NCI-H187 treated with DMSO at 0.1 percent for 48 hours (cell line): ENCODE data around the gene WWC1.
"Not testable (repeated sequence)": the region's sequence is repeated elsewhere in the genome, so short reads cannot be mapped to it uniquely, and the experiment has no call there.

Experiments
- DNase-seq: peaks from one replicate; lab custom pipeline; 2025; lab: John Stamatoyannopoulos, UW

Gene WWC1

GRCh38 chr5:168411871-168412270 lies 120.4 kb downstream of the WWC1 start:
- no peak for DNase-seq

GRCh38 chr5:168413062-168413461 lies 121.6 kb downstream of the WWC1 start:
- no peak for DNase-seq

DNA sequence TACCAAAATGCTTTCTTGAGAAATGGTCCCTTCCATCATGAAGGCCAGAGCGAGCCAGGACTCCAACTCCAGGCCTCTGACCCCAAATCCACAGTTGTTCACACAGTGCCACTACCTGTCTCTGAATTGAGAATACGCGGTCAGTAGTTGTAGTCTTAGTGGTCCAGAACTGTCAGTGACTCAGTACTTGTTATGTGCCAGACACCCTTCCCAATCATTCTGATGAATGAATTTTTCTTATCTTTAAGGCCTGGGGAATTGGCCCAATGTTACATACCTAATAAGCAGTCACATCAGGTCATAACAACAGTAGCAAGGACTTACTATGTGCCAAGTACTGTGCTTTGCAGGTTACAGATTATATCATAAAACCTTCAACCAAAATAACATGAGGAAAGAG lies 122.2 kb downstream of the WWC1 start:
- no peak for DNase-seq

GRCh38 chr5:168415401-168415800 lies 124.0 kb downstream of the WWC1 start:
- DNase-seq: no peak

DNA sequence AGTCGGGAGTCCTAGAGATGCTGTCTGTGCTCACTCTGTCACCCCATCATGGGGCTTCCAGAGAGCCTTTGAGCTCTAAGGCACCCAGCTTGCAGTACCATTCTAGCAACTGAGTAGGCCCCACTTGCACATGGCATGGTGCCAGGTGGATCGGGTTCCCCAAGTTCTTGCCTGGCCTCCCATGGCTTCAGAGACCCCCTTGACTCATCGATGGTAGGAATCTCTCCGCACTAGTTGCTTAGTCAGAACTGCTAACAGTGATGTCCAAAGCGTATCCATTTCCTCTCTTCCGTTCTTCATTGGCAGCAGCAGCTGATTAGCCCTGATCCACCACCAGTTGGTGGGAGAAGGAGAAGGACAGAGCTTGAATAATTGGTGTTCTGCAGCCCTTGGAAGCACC lies 124.5 kb downstream of the WWC1 start:
- no peak for DNase-seq

GRCh38 chr5:168417731-168418429 lies 126.4 kb downstream of the WWC1 start:
- DNase-seq: no peak

GRCh38 chr5:168420461-168420860 lies 129.0 kb downstream of the WWC1 start:
- no peak for DNase-seq

- DNase-seq: no peak
Observed at GRCh38 chr5:168422431-168422830, 131.0 kb downstream of the WWC1 start.

DNA sequence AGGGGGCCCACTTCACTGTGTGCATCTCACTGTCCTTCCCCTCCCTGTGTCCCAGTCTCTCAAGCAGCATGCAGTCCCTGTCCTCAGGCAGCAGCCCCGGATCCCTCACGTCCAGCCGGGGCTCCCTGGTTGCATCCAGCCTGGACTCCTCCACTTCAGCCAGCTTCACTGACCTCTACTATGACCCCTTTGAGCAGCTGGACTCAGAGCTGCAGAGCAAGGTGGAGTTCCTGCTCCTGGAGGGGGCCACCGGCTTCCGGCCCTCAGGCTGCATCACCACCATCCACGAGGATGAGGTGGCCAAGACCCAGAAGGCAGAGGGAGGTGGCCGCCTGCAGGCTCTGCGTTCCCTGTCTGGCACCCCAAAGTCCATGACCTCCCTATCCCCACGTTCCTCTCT lies 132.0 kb downstream of the WWC1 start:
- DNase-seq: no peak

DNA sequence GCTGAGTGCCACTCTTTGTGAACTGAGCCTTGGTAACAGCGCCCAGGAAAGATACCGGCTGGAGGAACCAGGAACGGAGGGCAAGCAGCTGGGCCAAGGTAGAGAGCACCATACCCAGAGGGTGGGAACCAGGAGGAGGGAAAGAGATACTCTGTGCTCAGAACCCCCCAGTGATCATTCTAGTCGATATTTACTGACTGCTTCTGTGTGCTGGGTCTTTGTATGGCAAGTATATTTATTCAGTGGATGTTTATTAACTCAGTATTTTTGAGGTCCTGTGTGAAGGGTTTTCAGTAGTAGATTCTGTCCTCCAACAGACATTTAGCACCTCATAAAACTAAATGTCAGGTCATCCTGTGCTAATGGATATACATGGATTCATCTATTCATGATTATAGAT lies 132.5 kb downstream of the WWC1 start:
- no peak for DNase-seq

DNA sequence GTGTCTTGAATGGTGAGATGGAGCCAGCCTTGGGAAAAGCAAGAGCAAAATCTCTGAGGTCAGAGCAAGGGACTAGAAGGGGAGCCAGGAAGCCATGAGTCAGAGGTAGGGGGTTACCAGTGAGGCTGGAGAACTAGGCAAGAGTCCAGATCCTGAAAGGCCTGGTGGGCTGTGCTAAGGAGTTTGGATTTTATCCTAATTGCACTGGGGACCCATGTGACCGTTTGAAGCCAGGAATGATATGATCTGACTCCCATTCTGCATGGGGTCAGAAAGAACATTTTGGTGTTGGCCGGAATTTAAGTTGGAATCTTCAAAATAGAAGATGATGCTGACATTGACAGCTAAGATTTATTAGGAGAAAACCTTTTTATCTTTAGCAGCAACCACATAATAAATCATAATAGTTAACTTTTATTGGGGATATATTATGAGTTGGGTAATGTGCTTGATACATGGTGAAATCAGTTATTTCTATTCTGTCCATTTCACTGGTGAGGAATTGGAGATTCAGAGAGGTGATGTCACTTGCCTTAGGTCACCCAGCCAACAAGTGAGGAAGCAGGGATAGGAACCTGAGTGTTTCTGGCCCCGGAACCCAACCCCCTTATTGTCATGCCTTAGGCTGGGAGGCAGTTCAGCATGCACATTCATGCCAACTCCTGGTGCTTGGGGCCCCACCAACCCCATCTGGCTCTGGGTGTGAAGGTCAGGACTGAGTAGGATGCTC lies 133.3 kb downstream of the WWC1 start:
- no peak for DNase-seq

DNA sequence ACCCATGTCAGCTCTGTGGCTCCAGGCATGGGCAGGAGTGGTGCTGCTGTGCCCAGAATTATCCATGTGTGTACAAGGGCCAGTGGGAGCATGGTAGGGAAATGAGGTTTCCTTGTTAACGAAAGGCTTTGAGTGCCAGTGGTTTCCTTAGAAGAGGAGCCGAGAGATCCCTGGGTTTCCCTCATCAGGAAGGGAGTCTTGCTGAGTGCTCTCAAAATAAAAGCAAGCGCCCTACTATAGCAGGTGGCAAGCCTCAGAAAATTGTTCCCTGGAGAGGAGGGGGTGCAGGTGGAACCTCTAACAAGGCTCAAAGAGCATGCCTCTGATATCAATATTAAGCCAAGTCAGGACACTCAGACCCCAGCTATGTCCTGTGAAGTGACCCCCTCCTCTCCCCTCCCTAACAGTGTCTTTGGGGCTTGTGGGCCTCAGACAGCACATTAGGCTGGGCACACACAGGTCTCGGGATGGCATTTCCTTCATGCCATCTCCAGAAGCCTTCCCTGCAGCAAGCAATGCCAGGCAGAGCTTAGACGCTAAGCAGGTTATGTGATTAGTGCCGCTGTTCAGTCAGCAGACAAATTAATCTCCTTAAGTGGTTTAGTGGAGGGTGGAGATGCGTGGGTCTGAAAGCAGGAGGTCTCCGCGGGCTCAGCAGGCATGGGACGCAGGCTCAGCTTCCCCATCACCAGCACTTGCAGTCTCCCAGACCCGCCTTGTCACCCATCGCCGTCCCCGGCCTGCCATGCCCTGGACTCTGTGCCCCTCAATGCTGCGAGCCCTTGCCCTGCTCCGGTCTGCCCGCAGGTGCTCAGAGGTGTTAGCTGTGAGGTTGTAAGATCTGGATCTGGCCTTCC lies 134.8 kb downstream of the WWC1 start:
- peak; percentile 2 for DNase-seq

- no peak for DNase-seq
Observed at GRCh38 chr5:168426864-168427172, 135.4 kb downstream of the WWC1 start.

GRCh38 chr5:168427224-168427623 lies 135.8 kb downstream of the WWC1 start:
- DNase-seq: no peak

DNA sequence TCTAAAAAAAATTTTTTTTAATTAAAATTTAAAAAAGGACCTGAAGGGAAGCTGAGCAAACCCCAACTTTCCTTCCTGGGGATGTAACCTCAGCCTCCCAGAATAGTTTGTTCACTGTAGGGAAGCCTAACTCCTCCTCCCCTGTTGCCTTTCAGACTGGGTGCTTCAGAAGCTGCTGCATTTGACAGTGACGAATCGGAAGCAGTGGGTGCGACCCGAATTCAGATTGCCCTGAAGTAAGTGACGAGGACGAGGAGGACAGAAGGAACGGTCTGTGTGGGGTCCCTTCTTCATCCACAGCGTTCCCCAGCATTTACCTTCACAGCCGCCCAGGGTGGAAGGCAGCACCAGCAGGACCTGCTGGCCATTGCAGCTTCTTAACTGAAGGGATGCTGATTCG lies 137.1 kb downstream of the WWC1 start:
- DNase-seq: no peak

DNA sequence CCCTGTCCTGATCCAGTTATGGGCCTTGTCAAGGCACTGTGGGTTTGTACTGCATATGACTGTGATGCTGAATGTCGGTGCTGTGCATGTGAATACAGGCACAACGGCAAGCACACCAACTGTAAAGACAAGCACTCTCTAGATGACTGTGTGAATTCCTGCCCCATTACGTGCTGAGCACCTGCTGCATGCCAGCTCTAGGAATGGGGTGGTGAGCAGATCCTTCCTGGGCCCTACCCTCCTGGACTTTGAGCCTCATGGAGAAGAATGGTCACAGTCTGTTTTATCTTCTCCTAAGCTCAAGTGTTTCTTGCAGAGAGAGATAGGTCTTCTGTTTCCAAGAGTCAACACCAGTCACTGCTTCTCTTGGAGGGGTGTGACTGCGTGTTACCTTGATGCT lies 138.9 kb downstream of the WWC1 start:
- no peak for DNase-seq

GRCh38 chr5:168432903-168433302 lies 141.5 kb downstream of the WWC1 start:
- no peak for DNase-seq

DNA sequence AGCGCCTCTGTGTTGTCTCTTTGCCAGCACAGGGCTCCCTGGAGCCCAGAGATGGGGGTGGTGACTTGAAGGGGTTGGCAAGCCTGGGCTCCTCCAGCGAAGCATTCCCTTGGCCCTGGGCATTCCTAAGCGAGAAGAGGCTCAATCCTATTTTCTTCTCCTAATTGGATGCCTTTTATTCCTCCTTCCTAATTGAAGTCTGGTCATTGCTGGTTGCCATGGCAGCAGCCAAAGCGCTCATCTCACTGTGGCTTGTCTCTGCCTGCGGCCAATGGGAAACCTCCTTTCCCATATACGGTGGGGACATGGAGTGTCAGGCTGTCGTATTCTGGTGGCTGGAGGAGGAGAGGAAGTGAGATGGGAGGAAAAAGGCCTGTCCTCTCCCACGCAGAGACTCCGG lies 142.6 kb downstream of the WWC1 start:
- DNase-seq: no peak

DNA sequence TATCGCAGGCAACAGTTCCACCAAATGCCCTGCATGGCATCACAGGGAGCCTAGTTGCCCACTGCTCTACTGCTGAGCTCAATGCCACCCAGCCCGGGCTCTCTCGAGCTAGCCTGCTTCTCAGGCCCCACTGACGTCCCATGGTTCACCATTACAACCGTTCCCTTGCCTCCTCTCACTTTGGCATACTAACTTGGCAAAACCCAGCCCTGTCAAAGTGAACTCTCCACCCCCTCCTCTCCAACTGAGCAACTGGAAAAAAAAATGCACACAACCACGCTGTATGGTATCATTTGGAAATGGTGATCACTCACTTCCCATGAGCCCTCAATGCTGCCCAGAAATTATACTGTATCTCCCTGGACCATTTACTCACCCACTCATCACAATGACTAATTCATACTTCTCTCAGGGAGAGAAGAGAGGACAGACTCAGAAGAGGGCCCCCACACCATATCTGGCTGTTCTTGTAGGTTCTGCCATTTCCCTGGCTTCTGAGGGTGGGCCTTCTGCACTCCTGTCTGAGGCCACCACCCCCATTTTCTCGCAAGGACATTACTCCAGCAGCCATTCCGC lies 143.4 kb downstream of the WWC1 start:
- no peak for DNase-seq

DNA sequence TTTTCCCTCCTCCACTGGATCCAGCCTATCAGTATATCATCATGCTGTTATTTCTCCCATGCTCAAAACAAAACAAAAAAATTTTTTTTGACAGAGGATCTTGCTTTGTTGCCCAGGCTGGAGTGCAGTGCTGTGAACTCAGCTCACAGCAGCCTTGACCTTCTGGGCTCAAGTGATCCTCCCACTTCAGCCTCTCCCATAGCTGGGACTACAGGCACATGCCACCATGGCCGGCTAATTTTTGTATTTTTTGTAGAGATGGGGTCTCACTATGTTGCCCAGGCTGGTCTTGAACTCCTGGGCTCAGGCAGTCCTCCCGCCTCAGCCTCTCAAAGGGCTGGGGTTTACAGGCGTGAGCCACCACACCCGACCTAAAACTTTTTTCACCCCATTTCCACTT lies 143.9 kb downstream of the WWC1 start:
- DNase-seq: not testable (repeated sequence)

DNA sequence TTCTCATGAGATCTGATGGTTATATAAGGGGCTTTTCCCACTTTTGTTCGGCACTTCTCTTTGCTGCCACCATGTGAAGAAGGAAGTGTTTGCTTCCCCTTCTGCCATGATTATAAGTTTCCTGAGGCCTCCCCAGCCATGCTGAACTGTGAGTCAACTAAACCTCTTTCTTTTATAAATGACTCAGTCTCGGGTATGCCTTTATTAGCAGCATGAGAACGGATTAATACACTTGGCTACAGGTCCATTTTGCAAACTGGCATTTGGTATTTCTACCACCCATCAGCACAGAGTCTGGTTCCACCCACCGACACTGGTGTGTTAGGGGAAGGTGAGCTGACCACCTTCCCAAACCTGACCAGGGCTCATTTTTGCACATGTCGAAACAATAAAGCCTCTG lies 146.9 kb downstream of the WWC1 start:
- no peak for DNase-seq

- DNase-seq: no peak
Observed at GRCh38 chr5:168443533-168443932, 152.1 kb downstream of the WWC1 start.
